Body of pancreas (tissue), 4 donors: Measurements from ENCODE around the gene POLR2B. TPM values are rescaled to one million over a fixed set of nuclear protein-coding genes. Genes with fewer than 3 reads are reported as not detected.

ENCODE experiments used
- ATAC-seq: fragments of 150-250 bp; one replicate; pipeline ENCODE4 v1.9.1; 2016
- DNase-seq, 4 donors: peaks; one replicate each; pipeline ENCODE4 v3.0.0-alpha.2; 2019
- H3K27ac ChIP-seq, 4 donors: fragments of 200-600 bp; sonication (generic); 1 replicate in 3 of 4; 2 replicates in 1 of 4; pipeline versions ENCODE4 v1.5.1 to v1.6.1; 2016 to 2019; ENCODE audit warnings: mild to moderate bottlenecking in 1 of 4, mixed read lengths in 1 of 4, moderate library complexity in 1 of 4
- H3K27me3 ChIP-seq, 2 donors: fragments of 200-600 bp; sonication (generic); one replicate each; pipeline ENCODE4 v1.6.0; 2016; ENCODE audit warnings: mild to moderate bottlenecking in 1 of 2
- H3K36me3 ChIP-seq, 2 donors: fragments of 200-600 bp; sonication (generic); replicated peaks in 1 of 2; 2 replicates each; pipeline ENCODE4 v1.5.1; 2016; ENCODE audit warnings: low read depth in 2 of 2; ENCODE audit not compliant: insufficient read depth in 1 of 2
- H3K4me1 ChIP-seq: fragments of 200-600 bp; sonication (generic); one replicate; pipeline ENCODE4 v1.6.0; 2016
- H3K4me3 ChIP-seq, 2 donors: fragments of 200-600 bp; sonication (generic); 1 replicate in 1 of 2; 2 replicates in 1 of 2; pipeline ENCODE4 v1.5.1; 2016 to 2019
- H3K9me3 ChIP-seq, 3 donors: fragments of 200-600 bp; sonication (generic); 1 replicate in 2 of 3; 2 replicates in 1 of 3; pipeline ENCODE4 v1.5.1; 2016
- CTCF ChIP-seq, 7 experiments: fragments of 450-650 bp in 4 of 7; fragments of 200-600 bp in 3 of 7; sonication (generic) in 3 of 7; IDR thresholded peaks; one replicate each; pipeline ENCODE4 v1.5.1; 2016 to 2019; ENCODE audit warnings: antibody characterized with exemption in 7 of 7
- POLR2A ChIP-seq, 3 donors: fragments of 450-650 bp; IDR thresholded peaks; one replicate each; pipeline ENCODE4 v1.6.1; 2016; ENCODE audit warnings: antibody characterized with exemption in 3 of 3, mild to moderate bottlenecking in 2 of 3
- WGBS, 2 donors: methylation state at CpG; one replicate each; pipeline ENCODE4 v1.1.5; 2017; 5-methylcytosine and 5-hydroxymethylcytosine counted together
- intact Hi-C: fragments of 100-400 bp; cut with DNase I; formaldehyde crosslinking; loops from one replicate; pipeline ENCODE4 v1.15.1; 2023
- total RNA-seq, 2 donors: library from RNA; depleted of rRNA; stranded (reverse); fragments of >200 nt; gene quantifications; one replicate each; pipeline ENCODE4 v1.1.0, GENCODE V29; 2016

POLR2B gene
- total RNA-seq, 2 donors from 2014 or later = 38.6 to 46.2 TPM

GRCh38 chr4:57061395-57061794 is 82.7 kb downstream of the POLR2B start:
- Histone ChIP-seq H3K4me1 (peaks cover 21% of the 10 kb centered on the region), H3K27ac (peak overlapping the region in 1 of 4 donors; percentile 2), H3K9me3 (no peaks in the 10 kb centered on the region), H3K4me3 (no peak overlapping the region), H3K27me3 (no peaks in the 10 kb centered on the region), H3K36me3 (no peaks in the 10 kb centered on the region)
- intact Hi-C loops = no loop called here
- DNase-seq = no peak
- 60 to 65% methylated on average over 5 of the region's 5 CpGs for WGBS, 2 donors
- no peak for ATAC-seq
- TF ChIP-seq POLR2A (IDR thresholded peaks at IDR 0.05) = no peak

GRCh38 chr4:57063518-57063917 is 84.8 kb downstream of the POLR2B start:
- no peaks in the 10 kb centered on the region for H3K27me3 ChIP-seq
- H3K27ac ChIP-seq = peak overlapping the region in 2 of 4 donors; percentile 33 to 37
- H3K36me3 ChIP-seq = no peaks in the 10 kb centered on the region
- peaks cover 21% of the 10 kb centered on the region for H3K4me1 ChIP-seq
- H3K9me3 ChIP-seq = no peaks in the 10 kb centered on the region
- no peak overlapping the region for H3K4me3 ChIP-seq
- intact Hi-C loops = no loop called here
- WGBS, 2 donors = 78 to 83% methylated on average over 1 of the region's 1 CpG
- TF ChIP-seq CTCF (IDR thresholded peaks at IDR 0.05) = no peak
- ATAC-seq (no peak), DNase-seq (no peak)

GRCh38 chr4:57064120-57064519 is 85.4 kb downstream of the POLR2B start:
- Histone ChIP-seq H3K27ac (peak overlapping the region in 2 of 4 donors; percentile 33 to 54), H3K4me3 (no peak overlapping the region), H3K4me1 (peaks cover 21% of the 10 kb centered on the region), H3K27me3 (no peaks in the 10 kb centered on the region), H3K9me3 (no peaks in the 10 kb centered on the region), H3K36me3 (no peaks in the 10 kb centered on the region)
- DNase-seq = no peak
- intact Hi-C loops = no loop called here
- 45 to 54% methylated on average over 2 of the region's 2 CpGs for WGBS, 2 donors
- no peak for TF ChIP-seq POLR2A (IDR thresholded peaks at IDR 0.05)
- TF ChIP-seq CTCF (IDR thresholded peaks at IDR 0.05) = no peak
- ATAC-seq = no peak

GRCh38 chr4:57064811-57065711 is 86.4 kb downstream of the POLR2B start:
- H3K4me1 ChIP-seq = peaks cover 21% of the 10 kb centered on the region

More at GRCh38 chr4:57064811-57065711, 86.4 kb downstream of the POLR2B start:
- H3K27me3 ChIP-seq = no peaks in the 10 kb centered on the region
- H3K4me3 ChIP-seq = no peak overlapping the region
- 62 to 70% methylated on average over 20 of the region's 20 CpGs for WGBS, 2 donors
- DNase-seq = peak; percentile 32 to 56 (median 36)
- ATAC-seq = peak; percentile 54
- TF ChIP-seq POLR2A (IDR thresholded peaks at IDR 0.05) (no peak), CTCF (IDR thresholded peaks at IDR 0.05) (no peak)
- H3K36me3 ChIP-seq = no peaks in the 10 kb centered on the region
- no peaks in the 10 kb centered on the region for H3K9me3 ChIP-seq
- intact Hi-C loops = no loop called here
- H3K27ac ChIP-seq = peak overlapping the region in 2 of 4 donors; percentile 33 to 54
